HepG2 (cell line): ENCODE measurements around the gene CPVL. TPM values are rescaled to one million over a fixed set of nuclear protein-coding genes. Genes with fewer than 3 reads are reported as not detected.

ENCODE experiments used
- BCL6 ChIP-seq: IDR thresholded peaks from 2 replicates; pipeline ENCODE4 v1.6.1; 2016; ENCODE audit warnings: missing genetic modification reagents, missing compliant biosample characterization
- ESRRA ChIP-seq: sonication (generic); formaldehyde crosslinking; IDR thresholded peaks from 2 replicates; pipeline ENCODE4 v1.5.1; 2020; ENCODE audit warnings: mild to moderate bottlenecking, low read depth, missing genetic modification reagents
- GATAD2A ChIP-seq: IDR thresholded peaks from 2 replicates; pipeline ENCODE4 v1.6.1; 2016
- NFIC ChIP-seq: IDR thresholded peaks from 2 replicates; pipeline ENCODE4 v1.6.1; 2012; ENCODE audit warnings: mild to moderate bottlenecking, low read length, inconsistent platforms
- NR2F2 ChIP-seq: IDR thresholded peaks from 2 replicates; pipeline ENCODE4 v1.6.1; 2012; ENCODE audit warnings: low read depth, inconsistent platforms, borderline replicate concordance
- PHF21A ChIP-seq: sonication (generic); formaldehyde crosslinking; IDR thresholded peaks from 2 replicates; pipeline ENCODE4 v1.5.0; 2020; ENCODE audit warnings: mild to moderate bottlenecking, missing genetic modification reagents
- RBM39 ChIP-seq: fragments of 200-400 bp; formaldehyde crosslinking; IDR thresholded peaks from one replicate; pipeline ENCODE4 v1.6.1; 2018; ENCODE audit warnings: antibody characterized with exemption, mild to moderate bottlenecking, low read depth, low read length; ENCODE audit not compliant: poor library complexity, severe bottlenecking
- RFX1 ChIP-seq: fragments of 450-650 bp; IDR thresholded peaks from 2 replicates; pipeline ENCODE4 v1.6.1; 2017
- SIN3B ChIP-seq: fragments of 150-350 bp; IDR thresholded peaks from 2 replicates; pipeline ENCODE4 v1.6.1; 2014; ENCODE audit warnings: low read length
- SOX6 ChIP-seq, 2 experiments: fragments of 450-650 bp in 1 of 2; sonication (generic) in 1 of 2; formaldehyde crosslinking in 1 of 2; IDR thresholded peaks; 2 replicates each; pipeline versions ENCODE4 v1.4.0 to v1.6.1; 2017 to 2020; ENCODE audit warnings: antibody characterized with exemption in 1 of 2, mild to moderate bottlenecking in 1 of 2, missing genetic modification reagents in 1 of 2
- TARDBP ChIP-seq: sonication (generic); formaldehyde crosslinking; IDR thresholded peaks from 2 replicates; pipeline ENCODE4 v1.8.0; 2022; ENCODE audit warnings: mild to moderate bottlenecking, missing genetic modification reagents
- ZBTB38 ChIP-seq: sonication (generic); formaldehyde crosslinking; IDR thresholded peaks from 2 replicates; pipeline ENCODE4 v1.5.1; 2020; ENCODE audit warnings: mild to moderate bottlenecking, missing genetic modification reagents
- ZMYM4 ChIP-seq: sonication (generic); formaldehyde crosslinking; IDR thresholded peaks from 2 replicates; pipeline ENCODE4 v1.8.1; 2023; ENCODE audit warnings: mild to moderate bottlenecking, missing genetic modification reagents
- ZSCAN25 ChIP-seq: sonication (generic); formaldehyde crosslinking; IDR thresholded peaks from 2 replicates; pipeline ENCODE4 v1.8.0; 2022; ENCODE audit warnings: mild to moderate bottlenecking, missing genetic modification reagents
- polyA plus RNA-seq, 8 experiments: library from polyadenylated mRNA; depleted of rRNA in 3 of 8; stranded (reverse) in 7 of 8; unstranded in 1 of 8; fragments of >200 nt; fragmentation: Illumina TruSeq in 4 of 8; extraction: Trizol in 4 of 8; gene quantifications; 2 replicates each; pipeline versions ENCODE4 v1.2.1 to v1.2.3, GENCODE V29; 2011 to 2016; ENCODE audit warnings: low read depth in 4 of 8, missing spikeins in 1 of 8, mixed read lengths in 1 of 8; ENCODE audit not compliant: insufficient read depth in 1 of 8
- total RNA-seq, 5 experiments: library from RNA; depleted of rRNA; stranded (reverse); fragments of >200 nt; fragmentation: Illumina TruSeq; extraction: Trizol; gene quantifications; 2 replicates each; pipeline ENCODE4 v1.2.3, GENCODE V29; 2016; ENCODE audit warnings: low read depth in 1 of 5
- TF ChIP-seq, protein P1 (sequence below): sonication (generic); formaldehyde crosslinking; IDR thresholded peaks from 2 replicates; pipeline ENCODE4 v1.5.0; 2020; ENCODE audit warnings: mild to moderate bottlenecking, missing genetic modification reagents, borderline replicate concordance
- TF ChIP-seq, protein P2 (sequence below): sonication (generic); formaldehyde crosslinking; IDR thresholded peaks from 2 replicates; pipeline ENCODE4 v1.4.0; 2020; ENCODE audit warnings: missing genetic modification reagents
- TF ChIP-seq, protein P3 (sequence below): IDR thresholded peaks from 2 replicates; pipeline ENCODE4 v1.6.1; 2016; ENCODE audit warnings: missing biosample characterization, missing genetic modification reagents, low read depth

The CPVL gene
- total and polyA plus RNA-seq, 2 of the 13 experiments (the other 11 are each of a cell fraction or from before 2014, with no cell fraction given): 59.2 to 294 TPM

DNA sequence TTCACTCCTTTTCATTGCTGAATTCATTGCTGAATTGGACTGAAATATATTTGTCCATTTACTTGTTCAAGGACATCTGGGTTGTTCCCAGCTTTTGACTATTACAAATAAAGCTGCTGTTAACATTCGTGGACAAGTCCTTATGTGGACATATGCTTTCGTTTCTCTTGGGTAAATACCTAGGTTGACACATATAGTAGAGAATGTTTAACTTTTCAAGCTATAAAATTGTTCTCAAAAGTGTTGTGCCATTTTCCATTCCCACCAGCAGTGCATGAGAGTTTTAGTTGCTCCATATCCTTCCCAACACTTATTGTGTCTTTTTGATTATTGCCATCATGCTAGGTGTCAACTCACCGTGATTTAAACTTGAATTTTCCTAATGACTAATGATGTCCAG lies 17.5 kb upstream of the CPVL start (continued):
- peak; percentile 43; the same call in 1 of the 2 replicates for TF ChIP-seq TARDBP (CRISPR knock-in tag)
- TF ChIP-seq, protein P1, sequence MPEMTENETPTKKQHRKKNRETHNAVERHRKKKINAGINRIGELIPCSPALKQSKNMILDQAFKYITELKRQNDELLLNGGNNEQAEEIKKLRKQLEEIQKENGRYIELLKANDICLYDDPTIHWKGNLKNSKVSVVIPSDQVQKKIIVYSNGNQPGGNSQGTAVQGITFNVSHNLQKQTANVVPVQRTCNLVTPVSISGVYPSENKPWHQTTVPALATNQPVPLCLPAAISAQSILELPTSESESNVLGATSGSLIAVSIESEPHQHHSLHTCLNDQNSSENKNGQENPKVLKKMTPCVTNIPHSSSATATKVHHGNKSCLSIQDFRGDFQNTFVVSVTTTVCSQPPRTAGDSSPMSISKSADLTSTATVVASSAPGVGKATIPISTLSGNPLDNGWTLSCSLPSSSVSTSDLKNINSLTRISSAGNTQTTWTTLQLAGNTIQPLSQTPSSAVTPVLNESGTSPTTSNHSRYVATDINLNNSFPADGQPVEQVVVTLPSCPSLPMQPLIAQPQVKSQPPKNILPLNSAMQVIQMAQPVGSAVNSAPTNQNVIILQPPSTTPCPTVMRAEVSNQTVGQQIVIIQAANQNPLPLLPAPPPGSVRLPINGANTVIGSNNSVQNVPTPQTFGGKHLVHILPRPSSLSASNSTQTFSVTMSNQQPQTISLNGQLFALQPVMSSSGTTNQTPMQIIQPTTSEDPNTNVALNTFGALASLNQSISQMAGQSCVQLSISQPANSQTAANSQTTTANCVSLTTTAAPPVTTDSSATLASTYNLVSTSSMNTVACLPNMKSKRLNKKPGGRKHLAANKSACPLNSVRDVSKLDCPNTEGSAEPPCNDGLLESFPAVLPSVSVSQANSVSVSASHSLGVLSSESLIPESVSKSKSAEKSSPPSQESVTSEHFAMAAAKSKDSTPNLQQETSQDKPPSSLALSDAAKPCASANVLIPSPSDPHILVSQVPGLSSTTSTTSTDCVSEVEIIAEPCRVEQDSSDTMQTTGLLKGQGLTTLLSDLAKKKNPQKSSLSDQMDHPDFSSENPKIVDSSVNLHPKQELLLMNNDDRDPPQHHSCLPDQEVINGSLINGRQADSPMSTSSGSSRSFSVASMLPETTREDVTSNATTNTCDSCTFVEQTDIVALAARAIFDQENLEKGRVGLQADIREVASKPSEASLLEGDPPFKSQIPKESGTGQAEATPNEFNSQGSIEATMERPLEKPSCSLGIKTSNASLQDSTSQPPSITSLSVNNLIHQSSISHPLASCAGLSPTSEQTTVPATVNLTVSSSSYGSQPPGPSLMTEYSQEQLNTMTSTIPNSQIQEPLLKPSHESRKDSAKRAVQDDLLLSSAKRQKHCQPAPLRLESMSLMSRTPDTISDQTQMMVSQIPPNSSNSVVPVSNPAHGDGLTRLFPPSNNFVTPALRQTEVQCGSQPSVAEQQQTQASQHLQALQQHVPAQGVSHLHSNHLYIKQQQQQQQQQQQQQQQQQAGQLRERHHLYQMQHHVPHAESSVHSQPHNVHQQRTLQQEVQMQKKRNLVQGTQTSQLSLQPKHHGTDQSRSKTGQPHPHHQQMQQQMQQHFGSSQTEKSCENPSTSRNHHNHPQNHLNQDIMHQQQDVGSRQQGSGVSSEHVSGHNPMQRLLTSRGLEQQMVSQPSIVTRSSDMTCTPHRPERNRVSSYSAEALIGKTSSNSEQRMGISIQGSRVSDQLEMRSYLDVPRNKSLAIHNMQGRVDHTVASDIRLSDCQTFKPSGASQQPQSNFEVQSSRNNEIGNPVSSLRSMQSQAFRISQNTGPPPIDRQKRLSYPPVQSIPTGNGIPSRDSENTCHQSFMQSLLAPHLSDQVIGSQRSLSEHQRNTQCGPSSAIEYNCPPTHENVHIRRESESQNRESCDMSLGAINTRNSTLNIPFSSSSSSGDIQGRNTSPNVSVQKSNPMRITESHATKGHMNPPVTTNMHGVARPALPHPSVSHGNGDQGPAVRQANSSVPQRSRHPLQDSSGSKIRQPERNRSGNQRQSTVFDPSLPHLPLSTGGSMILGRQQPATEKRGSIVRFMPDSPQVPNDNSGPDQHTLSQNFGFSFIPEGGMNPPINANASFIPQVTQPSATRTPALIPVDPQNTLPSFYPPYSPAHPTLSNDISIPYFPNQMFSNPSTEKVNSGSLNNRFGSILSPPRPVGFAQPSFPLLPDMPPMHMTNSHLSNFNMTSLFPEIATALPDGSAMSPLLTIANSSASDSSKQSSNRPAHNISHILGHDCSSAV (CRISPR knock-in tag): no peak
- TF ChIP-seq, protein P2, sequence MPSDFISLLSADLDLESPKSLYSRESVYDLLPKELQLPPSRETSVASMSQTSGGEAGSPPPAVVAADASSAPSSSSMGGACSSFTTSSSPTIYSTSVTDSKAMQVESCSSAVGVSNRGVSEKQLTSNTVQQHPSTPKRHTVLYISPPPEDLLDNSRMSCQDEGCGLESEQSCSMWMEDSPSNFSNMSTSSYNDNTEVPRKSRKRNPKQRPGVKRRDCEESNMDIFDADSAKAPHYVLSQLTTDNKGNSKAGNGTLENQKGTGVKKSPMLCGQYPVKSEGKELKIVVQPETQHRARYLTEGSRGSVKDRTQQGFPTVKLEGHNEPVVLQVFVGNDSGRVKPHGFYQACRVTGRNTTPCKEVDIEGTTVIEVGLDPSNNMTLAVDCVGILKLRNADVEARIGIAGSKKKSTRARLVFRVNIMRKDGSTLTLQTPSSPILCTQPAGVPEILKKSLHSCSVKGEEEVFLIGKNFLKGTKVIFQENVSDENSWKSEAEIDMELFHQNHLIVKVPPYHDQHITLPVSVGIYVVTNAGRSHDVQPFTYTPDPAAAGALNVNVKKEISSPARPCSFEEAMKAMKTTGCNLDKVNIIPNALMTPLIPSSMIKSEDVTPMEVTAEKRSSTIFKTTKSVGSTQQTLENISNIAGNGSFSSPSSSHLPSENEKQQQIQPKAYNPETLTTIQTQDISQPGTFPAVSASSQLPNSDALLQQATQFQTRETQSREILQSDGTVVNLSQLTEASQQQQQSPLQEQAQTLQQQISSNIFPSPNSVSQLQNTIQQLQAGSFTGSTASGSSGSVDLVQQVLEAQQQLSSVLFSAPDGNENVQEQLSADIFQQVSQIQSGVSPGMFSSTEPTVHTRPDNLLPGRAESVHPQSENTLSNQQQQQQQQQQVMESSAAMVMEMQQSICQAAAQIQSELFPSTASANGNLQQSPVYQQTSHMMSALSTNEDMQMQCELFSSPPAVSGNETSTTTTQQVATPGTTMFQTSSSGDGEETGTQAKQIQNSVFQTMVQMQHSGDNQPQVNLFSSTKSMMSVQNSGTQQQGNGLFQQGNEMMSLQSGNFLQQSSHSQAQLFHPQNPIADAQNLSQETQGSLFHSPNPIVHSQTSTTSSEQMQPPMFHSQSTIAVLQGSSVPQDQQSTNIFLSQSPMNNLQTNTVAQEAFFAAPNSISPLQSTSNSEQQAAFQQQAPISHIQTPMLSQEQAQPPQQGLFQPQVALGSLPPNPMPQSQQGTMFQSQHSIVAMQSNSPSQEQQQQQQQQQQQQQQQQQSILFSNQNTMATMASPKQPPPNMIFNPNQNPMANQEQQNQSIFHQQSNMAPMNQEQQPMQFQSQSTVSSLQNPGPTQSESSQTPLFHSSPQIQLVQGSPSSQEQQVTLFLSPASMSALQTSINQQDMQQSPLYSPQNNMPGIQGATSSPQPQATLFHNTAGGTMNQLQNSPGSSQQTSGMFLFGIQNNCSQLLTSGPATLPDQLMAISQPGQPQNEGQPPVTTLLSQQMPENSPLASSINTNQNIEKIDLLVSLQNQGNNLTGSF (CRISPR knock-in tag): no peak
- TF ChIP-seq SIN3B: no peak
- TF ChIP-seq, protein P3, sequence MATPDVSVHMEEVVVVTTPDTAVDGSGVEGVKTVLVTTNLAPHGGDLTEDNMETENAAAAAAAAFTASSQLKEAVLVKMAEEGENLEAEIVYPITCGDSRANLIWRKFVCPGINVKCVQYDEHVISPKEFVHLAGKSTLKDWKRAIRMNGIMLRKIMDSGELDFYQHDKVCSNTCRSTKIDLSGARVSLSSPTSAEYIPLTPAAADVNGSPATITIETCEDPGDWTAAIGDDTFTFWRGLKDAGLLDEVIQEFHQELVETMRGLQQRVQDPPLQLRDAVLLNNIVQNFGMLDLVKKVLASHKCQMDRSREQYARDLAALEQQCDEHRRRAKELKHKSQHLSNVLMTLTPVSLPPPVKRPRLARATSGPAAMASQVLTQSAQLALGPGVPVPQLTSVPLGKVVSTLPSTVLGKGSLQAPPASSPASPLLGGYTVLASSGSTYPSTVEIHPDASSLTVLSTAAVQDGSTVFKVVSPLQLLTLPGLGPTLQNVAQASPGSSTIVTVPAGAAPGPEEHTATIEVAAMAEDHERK (CRISPR knock-in tag): no peak
- TF ChIP-seq ZMYM4 (CRISPR knock-in tag): peak; percentile 55; the same call in 1 of the 2 replicates
- no peak for TF ChIP-seq ZBTB38 (CRISPR knock-in tag)
- no peak for TF ChIP-seq RBM39
- peak; percentile 78; the same call in 1 of the 2 replicates for TF ChIP-seq GATAD2A (CRISPR knock-in tag)
- TF ChIP-seq ESRRA (CRISPR knock-in tag): 0 out of 2 replicates have a peak, but pooled peaks have one; percentile 26
- no peak for TF ChIP-seq NR2F2
- TF ChIP-seq ZSCAN25 (CRISPR knock-in tag): no peak
- no peak for TF ChIP-seq PHF21A (CRISPR knock-in tag)
- peak; percentile 62 for TF ChIP-seq BCL6
- TF ChIP-seq NFIC: no peak
- TF ChIP-seq SOX6 (IDR thresholded peaks at IDR 0.05): no peak
- TF ChIP-seq SOX6 (CRISPR knock-in tag; IDR thresholded peaks at IDR 0.05): peak; percentile 68; the same call in 1 of the 2 replicates
- no peak for TF ChIP-seq RFX1
